GM12878 (cell line): ENCODE data around the gene ALAS1. TPM values are rescaled to one million over a fixed set of nuclear protein-coding genes. Genes with fewer than 3 reads are reported as not detected.

Experiments used
- CEBPB ChIP-seq, 2 experiments: fragments of 150-350 bp in 1 of 2; IDR thresholded peaks; 2 replicates each; pipeline ENCODE4 v1.6.1; 2012 to 2014; ENCODE audit warnings: low read depth in 2 of 2, low read length in 2 of 2, borderline replicate concordance in 1 of 2, inconsistent platforms in 1 of 2
- HDAC6 ChIP-seq: fragments of 200-600 bp; sonication (generic); IDR thresholded peaks from one replicate; pipeline ENCODE4 v1.8.0; 2017; ENCODE audit warnings: antibody characterized with exemption; ENCODE audit not compliant: unreplicated experiment
- IRF4 ChIP-seq: IDR thresholded peaks from 2 replicates; pipeline ENCODE4 v1.6.1; 2011; ENCODE audit warnings: low read depth, low read length
- KDM1A ChIP-seq: fragments of 200-600 bp; sonication (generic); IDR thresholded peaks from 2 replicates; pipeline ENCODE4 v1.6.1; 2016; ENCODE audit warnings: borderline replicate concordance
- MTA3 ChIP-seq: IDR thresholded peaks from 2 replicates; pipeline ENCODE4 v1.6.1; 2012; ENCODE audit warnings: low read length, inconsistent platforms, borderline replicate concordance
- NFYA ChIP-seq: IDR thresholded peaks from 2 replicates; pipeline ENCODE4 v1.6.1; 2011; ENCODE audit warnings: low read depth, mild to moderate bottlenecking, low read length, improper control_type of control experiment, borderline replicate concordance
- POLR2AphosphoS5 ChIP-seq: IDR thresholded peaks from 2 replicates; pipeline ENCODE4 v1.6.1; 2011; ENCODE audit warnings: mild to moderate bottlenecking, low read length, inconsistent platforms
- RB1 ChIP-seq: fragments of 450-650 bp; formaldehyde crosslinking; IDR thresholded peaks from 2 replicates; pipeline ENCODE4 v1.6.1; 2017; ENCODE audit warnings: mild to moderate bottlenecking, borderline replicate concordance
- RELA ChIP-seq: fragments of 450-650 bp; IDR thresholded peaks from 2 replicates; pipeline ENCODE4 v1.8.0; 2014; ENCODE audit warnings: borderline replicate concordance; ENCODE audit not compliant: partially characterized antibody
- SIX5 ChIP-seq: IDR thresholded peaks from 2 replicates; pipeline ENCODE4 v1.6.1; 2011; ENCODE audit warnings: mild to moderate bottlenecking, low read depth, low read length, moderate library complexity; ENCODE audit not compliant: severe bottlenecking
- SPI1 ChIP-seq: IDR thresholded peaks from 2 replicates; pipeline ENCODE4 v1.6.1; 2011; ENCODE audit warnings: low read depth, mild to moderate bottlenecking, low read length, moderate library complexity, borderline replicate concordance; ENCODE audit not compliant: insufficient read depth
- SRF ChIP-seq, 2 experiments: IDR thresholded peaks; 2 replicates each; pipeline ENCODE4 v1.6.1; 2011; ENCODE audit warnings: low read depth in 2 of 2, low read length in 2 of 2, mild to moderate bottlenecking in 1 of 2, moderate library complexity in 1 of 2
- STAT1 ChIP-seq: fragments of 450-650 bp; conservative IDR thresholded peaks from 2 replicates; pipeline ENCODE4 v1.6.1; 2014; ENCODE audit warnings: antibody characterized with exemption, mild to moderate bottlenecking
- SUPT20H ChIP-seq: IDR thresholded peaks from 2 replicates; pipeline ENCODE4 v1.6.1; 2011; ENCODE audit warnings: low read depth, mild to moderate bottlenecking, low read length, moderate library complexity, borderline replicate concordance; ENCODE audit not compliant: control insufficient read depth
- ZBED1 ChIP-seq: IDR thresholded peaks from 2 replicates; pipeline ENCODE4 v1.6.1; 2016; ENCODE audit warnings: borderline replicate concordance
- ZNF384 ChIP-seq: IDR thresholded peaks from 2 replicates; pipeline ENCODE4 v1.6.1; 2012; ENCODE audit warnings: low read depth, mild to moderate bottlenecking, low read length, improper control_type of control experiment, borderline replicate concordance
- ZZZ3 ChIP-seq: IDR thresholded peaks from 2 replicates; pipeline ENCODE4 v1.6.1; 2011; ENCODE audit warnings: low read depth; ENCODE audit not compliant: control insufficient read depth, insufficient read length
- polyA plus RNA-seq, 11 experiments: library from polyadenylated mRNA; depleted of rRNA in 4 of 11; unstranded in 6 of 11; stranded (reverse) in 5 of 11; fragments of >200 nt; fragmentation: Nextera tagmentation in 4 of 11; fragmentation: Illumina TruSeq in 1 of 11; extraction: Ambion mirVana in 4 of 11; extraction: Trizol in 1 of 11; gene quantifications; 1 replicate in 1 of 11; 2 replicates in 10 of 11; pipeline versions ENCODE4 v1.2.1 to v1.2.3, GENCODE V29; 2011 to 2016; ENCODE audit warnings: inconsistent platforms in 2 of 11, missing spikeins in 2 of 11, low read depth in 1 of 11
- total RNA-seq, 4 experiments: library from RNA; depleted of rRNA in 3 of 4; stranded (reverse); fragments of >200 nt in 3 of 4; fragmentation: Illumina TruSeq in 1 of 4; extraction: Trizol in 1 of 4; gene quantifications; 2 replicates each; pipeline versions ENCODE4 v1.2.1 to v1.2.3, GENCODE V29; 2013 to 2021
- TF ChIP-seq, protein P1 (sequence below): IDR thresholded peaks from 2 replicates; pipeline ENCODE4 v1.6.1; 2012; ENCODE audit warnings: improper control_type of control experiment, low read depth, low read length; ENCODE audit not compliant: insufficient replicate concordance
- TF ChIP-seq, protein P2 (sequence below): IDR thresholded peaks from 2 replicates; pipeline ENCODE4 v1.6.1; 2012; ENCODE audit warnings: low read depth, low read length, improper control_type of control experiment
- TF ChIP-seq, protein P3 (sequence below): fragments of 450-650 bp; formaldehyde crosslinking; IDR thresholded peaks from 2 replicates; pipeline ENCODE4 v1.5.0; 2022; ENCODE audit warnings: mild to moderate bottlenecking, missing genetic modification characterization

The ALAS1 gene
- total and polyA plus RNA-seq, 10 of the 15 experiments (the other 5 are each of a cell fraction or from before 2014, with no cell fraction given): 69.9 to 115 (median 94.1) TPM

DNA sequence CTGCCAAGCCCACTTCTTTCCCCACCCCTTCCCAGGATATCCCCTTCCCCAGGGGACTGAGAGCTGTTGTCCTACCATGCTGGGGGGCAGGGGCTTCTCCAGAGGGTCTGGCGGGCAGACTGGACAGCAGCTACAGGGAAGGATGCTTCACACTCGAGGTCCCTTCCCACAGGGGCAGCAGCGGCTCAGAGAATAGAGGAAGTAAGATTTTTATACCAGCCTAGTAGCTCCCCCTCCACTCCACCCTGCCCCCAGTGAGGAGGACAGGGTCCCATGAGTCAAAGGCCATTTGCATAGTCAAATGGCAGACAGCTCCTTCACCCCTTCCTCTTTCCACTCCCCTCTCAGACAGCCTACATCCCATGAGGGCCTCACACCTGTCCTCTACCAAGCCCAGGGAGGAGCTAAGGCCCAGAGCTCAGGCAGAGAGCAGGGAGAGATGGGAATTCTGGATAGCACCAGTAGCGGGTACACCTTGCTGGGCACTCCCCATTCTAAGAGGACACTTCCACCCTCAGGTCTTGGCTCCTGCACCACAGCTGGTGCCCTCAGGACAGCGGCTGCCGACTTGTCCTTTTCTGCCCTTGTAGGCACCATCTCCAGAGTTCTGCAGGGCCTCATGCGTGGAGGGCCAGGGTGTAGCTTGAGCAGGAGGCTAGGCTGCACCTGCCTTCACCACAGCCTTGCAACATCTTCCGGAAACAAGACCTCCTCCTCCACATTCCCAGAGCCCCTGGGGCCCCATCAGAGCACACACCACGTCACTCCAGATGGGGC, 27.7 kb downstream of the ALAS1 start, which contains the start of gene TLR9 (continued):
- TF ChIP-seq, protein P1, sequence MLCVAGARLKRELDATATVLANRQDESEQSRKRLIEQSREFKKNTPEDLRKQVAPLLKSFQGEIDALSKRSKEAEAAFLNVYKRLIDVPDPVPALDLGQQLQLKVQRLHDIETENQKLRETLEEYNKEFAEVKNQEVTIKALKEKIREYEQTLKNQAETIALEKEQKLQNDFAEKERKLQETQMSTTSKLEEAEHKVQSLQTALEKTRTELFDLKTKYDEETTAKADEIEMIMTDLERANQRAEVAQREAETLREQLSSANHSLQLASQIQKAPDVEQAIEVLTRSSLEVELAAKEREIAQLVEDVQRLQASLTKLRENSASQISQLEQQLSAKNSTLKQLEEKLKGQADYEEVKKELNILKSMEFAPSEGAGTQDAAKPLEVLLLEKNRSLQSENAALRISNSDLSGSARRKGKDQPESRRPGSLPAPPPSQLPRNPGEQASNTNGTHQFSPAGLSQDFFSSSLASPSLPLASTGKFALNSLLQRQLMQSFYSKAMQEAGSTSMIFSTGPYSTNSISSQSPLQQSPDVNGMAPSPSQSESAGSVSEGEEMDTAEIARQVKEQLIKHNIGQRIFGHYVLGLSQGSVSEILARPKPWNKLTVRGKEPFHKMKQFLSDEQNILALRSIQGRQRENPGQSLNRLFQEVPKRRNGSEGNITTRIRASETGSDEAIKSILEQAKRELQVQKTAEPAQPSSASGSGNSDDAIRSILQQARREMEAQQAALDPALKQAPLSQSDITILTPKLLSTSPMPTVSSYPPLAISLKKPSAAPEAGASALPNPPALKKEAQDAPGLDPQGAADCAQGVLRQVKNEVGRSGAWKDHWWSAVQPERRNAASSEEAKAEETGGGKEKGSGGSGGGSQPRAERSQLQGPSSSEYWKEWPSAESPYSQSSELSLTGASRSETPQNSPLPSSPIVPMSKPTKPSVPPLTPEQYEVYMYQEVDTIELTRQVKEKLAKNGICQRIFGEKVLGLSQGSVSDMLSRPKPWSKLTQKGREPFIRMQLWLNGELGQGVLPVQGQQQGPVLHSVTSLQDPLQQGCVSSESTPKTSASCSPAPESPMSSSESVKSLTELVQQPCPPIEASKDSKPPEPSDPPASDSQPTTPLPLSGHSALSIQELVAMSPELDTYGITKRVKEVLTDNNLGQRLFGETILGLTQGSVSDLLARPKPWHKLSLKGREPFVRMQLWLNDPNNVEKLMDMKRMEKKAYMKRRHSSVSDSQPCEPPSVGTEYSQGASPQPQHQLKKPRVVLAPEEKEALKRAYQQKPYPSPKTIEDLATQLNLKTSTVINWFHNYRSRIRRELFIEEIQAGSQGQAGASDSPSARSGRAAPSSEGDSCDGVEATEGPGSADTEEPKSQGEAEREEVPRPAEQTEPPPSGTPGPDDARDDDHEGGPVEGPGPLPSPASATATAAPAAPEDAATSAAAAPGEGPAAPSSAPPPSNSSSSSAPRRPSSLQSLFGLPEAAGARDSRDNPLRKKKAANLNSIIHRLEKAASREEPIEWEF: no peak
- TF ChIP-seq SUPT20H (no peak), ZZZ3 (no peak), SRF (IDR thresholded peaks at IDR 0.05; ENCODE audit: low read depth in 2 of 2, low read length in 2 of 2) (no peak), CEBPB (IDR thresholded peaks at IDR 0.05; ENCODE audit: borderline replicate concordance in 1 of 2, low read depth in 2 of 2, low read length in 2 of 2) (no peak; a peak in 1 of 4 replicates), RB1 (no peak), ZBED1 (no peak), ZNF384 (no peak), RELA (no peak), MTA3 (0 out of 2 replicates have a peak, but pooled peaks have one; percentile 59), POLR2AphosphoS5 (peak; percentile 66), SPI1 (peak; percentile 81), IRF4 (no peak), HDAC6 (no peak), SIX5 (no peak), STAT1 (no peak), KDM1A (no peak), NFYA (no peak)
- TF ChIP-seq, protein P2, sequence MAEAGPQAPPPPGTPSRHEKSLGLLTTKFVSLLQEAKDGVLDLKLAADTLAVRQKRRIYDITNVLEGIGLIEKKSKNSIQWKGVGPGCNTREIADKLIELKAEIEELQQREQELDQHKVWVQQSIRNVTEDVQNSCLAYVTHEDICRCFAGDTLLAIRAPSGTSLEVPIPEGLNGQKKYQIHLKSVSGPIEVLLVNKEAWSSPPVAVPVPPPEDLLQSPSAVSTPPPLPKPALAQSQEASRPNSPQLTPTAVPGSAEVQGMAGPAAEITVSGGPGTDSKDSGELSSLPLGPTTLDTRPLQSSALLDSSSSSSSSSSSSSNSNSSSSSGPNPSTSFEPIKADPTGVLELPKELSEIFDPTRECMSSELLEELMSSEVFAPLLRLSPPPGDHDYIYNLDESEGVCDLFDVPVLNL: no peak
- TF ChIP-seq, protein P3, sequence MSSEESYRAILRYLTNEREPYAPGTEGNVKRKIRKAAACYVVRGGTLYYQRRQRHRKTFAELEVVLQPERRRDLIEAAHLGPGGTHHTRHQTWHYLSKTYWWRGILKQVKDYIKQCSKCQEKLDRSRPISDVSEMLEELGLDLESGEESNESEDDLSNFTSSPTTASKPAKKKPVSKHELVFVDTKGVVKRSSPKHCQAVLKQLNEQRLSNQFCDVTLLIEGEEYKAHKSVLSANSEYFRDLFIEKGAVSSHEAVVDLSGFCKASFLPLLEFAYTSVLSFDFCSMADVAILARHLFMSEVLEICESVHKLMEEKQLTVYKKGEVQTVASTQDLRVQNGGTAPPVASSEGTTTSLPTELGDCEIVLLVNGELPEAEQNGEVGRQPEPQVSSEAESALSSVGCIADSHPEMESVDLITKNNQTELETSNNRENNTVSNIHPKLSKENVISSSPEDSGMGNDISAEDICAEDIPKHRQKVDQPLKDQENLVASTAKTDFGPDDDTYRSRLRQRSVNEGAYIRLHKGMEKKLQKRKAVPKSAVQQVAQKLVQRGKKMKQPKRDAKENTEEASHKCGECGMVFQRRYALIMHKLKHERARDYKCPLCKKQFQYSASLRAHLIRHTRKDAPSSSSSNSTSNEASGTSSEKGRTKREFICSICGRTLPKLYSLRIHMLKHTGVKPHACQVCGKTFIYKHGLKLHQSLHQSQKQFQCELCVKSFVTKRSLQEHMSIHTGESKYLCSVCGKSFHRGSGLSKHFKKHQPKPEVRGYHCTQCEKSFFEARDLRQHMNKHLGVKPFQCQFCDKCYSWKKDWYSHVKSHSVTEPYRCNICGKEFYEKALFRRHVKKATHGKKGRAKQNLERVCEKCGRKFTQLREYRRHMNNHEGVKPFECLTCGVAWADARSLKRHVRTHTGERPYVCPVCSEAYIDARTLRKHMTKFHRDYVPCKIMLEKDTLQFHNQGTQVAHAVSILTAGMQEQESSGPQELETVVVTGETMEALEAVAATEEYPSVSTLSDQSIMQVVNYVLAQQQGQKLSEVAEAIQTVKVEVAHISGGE (CRISPR knock-in tag): no peak
